ENCODE data around the gene CACUL1.

The CACUL1 gene

GRCh38 chr10:118638680-118639079 lies 116.1 kb downstream of the CACUL1 start:
- DNase-seq (ENCODE audit: low read depth), result no peak
- H3K4me3 ChIP-seq (replicated peaks; ENCODE audit: low read depth, low read length), result no peak overlapping the region
- no peak for TF ChIP-seq CTCF (IDR thresholded peaks at IDR 0.05; ENCODE audit: low read length, missing control alignments)

- no peak for TF ChIP-seq CTCF (IDR thresholded peaks at IDR 0.05; ENCODE audit: low read length, missing control alignments)
- DNase-seq (ENCODE audit: low read depth), result no peak
These were observed 118.9 kb downstream of the CACUL1 start for GRCh38 chr10:118635674-118636402.

GRCh38 chr10:118633786-118634185 lies 121.0 kb downstream of the CACUL1 start:
- no peak for DNase-seq (ENCODE audit: low read depth)

More at GRCh38 chr10:118635674-118636402, 118.9 kb downstream of the CACUL1 start:
- H3K4me3 ChIP-seq (replicated peaks; ENCODE audit: low read depth, low read length), result no peak overlapping the region

GRCh38 chr10:118629211-118629610 lies 125.6 kb downstream of the CACUL1 start:
- no peak for TF ChIP-seq CTCF (IDR thresholded peaks at IDR 0.05; ENCODE audit: low read length, missing control alignments)
- H3K4me3 ChIP-seq (replicated peaks; ENCODE audit: low read depth, low read length), result no peak overlapping the region
- DNase-seq (ENCODE audit: low read depth), result no peak

More at GRCh38 chr10:118633786-118634185, 121.0 kb downstream of the CACUL1 start:
- TF ChIP-seq CTCF (IDR thresholded peaks at IDR 0.05; ENCODE audit: low read length, missing control alignments), result no peak
- H3K4me3 ChIP-seq (replicated peaks; ENCODE audit: low read depth, low read length), result no peak overlapping the region

- no peak for TF ChIP-seq CTCF (IDR thresholded peaks at IDR 0.05; ENCODE audit: low read length, missing control alignments)
- no peak for DNase-seq (ENCODE audit: low read depth)
- no peak overlapping the region for H3K4me3 ChIP-seq (replicated peaks; ENCODE audit: low read depth, low read length)
These were observed 126.4 kb downstream of the CACUL1 start for GRCh38 chr10:118628397-118628796.

GRCh38 chr10:118626953-118627352 lies 127.8 kb downstream of the CACUL1 start:
- no peak for DNase-seq (ENCODE audit: low read depth)
- TF ChIP-seq CTCF (IDR thresholded peaks at IDR 0.05; ENCODE audit: low read length, missing control alignments), result peak; percentile 9
- H3K4me3 ChIP-seq (replicated peaks; ENCODE audit: low read depth, low read length), result no peak overlapping the region
